ENCODE measurements around the gene NEFH.
A peak's percentile ranks its signal among the peaks of the same experiment; 100 is the strongest.

Gene NEFH

DNA sequence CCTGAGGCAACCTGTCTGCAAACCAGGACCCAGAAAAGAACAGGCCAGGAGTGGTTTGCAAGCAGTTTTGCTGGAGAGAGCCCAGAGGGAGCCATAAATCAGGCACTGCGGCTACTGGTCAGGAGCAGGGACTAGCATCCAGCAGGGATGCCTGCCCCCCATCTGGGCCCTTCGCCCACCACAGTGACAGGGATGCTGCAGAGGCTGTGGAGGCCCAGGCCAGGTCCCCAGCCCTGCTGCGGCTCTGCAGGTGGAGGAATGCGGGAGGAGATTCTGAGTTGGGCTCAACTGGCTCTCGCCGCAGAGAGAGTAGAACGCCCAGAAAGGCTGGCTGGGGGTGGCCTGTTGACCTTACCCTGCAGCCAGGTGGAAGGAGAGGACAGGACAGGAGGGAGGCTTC, 16.4 kb upstream of the NEFH start:
- DNase-seq: peak in 1 of 3 donors; percentile 12

- DNase-seq: no peak
Measured at GRCh38 chr22:29464581-29464980, 15.4 kb upstream of the NEFH start.

DNA sequence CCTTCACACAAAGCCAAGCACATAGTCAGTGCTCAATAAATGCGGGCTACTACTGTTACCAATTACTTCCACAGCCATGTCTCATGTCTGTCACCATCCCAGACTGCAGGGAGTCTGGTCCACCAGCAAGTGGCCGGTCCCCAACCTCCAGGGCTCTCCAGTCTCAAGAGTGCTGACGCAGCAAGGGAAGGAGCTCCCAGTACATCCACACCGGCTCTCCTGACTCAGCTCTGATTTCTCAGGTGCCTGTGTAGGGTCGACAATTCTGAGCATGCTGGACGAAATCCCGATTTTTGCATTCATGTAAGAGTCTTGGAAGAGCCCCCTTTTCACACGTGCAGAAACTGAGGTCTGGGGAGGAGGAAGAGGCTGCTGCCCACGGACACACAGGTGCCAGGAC, 10.3 kb upstream of the NEFH start:
- peak in 1 of 3 donors; percentile 4 for DNase-seq

DNA sequence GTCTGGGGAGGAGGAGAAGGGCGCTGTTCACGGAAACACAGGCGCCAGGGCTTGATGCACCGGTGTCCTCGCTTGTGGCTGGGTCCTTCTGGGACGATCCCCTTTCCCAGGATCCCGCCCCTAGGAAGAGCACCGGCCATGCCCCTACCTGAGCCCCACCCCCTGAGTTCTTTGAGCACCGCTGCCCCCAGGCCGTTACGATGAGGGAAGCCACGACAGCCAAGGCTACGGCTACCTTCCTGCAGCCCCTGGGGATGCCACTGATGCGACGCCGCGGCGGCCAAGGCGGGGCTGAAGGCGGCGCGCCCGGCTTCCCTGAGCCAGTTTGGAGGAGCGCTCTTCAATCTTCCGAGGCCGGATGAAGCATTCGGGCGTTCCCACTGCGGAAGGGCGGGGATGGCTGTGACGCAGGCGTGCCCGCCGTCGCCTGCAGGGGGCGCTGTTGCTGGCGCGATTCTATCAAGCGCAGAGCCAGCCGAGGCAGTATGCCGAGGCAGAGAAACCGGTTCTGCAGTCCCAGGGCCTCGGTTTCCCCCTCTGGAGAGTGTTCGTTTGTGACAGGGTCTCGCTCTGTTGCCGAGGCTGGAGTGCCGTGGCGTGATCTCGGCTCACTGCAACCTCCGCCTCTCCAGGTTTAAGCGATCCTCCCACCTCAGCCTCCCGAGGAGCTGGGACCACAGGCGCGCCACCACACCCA, 9.7 kb upstream of the NEFH start:
- DNase-seq: peak; percentile 75 to 90 (median 78)

DNA sequence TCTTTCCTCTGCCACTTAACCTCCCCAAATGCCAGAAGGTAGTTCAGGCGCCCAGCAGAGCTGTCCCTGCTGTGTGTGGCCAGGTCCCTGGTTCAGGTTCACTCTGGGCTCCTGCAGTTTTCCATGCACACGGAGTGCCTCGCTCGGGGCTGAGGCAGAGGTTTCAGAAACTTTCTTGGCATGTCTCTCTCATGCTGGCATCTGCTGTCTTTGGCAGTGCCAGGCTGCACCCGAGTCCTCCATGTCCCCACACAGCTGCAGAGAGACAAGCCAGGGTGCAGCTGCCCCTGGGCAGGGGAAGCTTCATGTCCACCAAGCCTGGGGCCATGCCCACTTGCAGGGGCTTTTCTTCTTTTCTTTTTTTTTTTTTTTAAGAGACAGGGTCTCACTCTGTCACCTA, 7.0 kb upstream of the NEFH start:
- no peak for DNase-seq

DNA sequence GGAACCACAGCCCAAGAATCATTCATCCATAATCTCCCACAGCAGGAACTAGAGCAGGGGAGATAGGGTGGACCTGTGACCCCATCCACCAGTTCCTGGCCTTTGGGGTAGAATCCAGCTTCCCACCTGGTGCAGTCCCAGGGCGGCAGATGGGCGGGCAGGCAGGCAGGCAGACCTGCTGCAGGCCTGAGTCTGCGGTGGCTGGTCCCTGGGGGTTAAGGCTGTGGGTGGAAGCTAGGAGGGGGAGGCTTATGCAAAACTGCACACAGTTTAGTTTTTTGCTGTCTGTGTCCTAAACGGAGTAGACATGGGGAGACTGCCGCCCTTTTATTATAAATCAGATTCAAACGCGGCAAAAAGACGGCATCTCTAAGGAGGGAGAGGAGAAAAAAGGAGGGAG, 4.5 kb upstream of the NEFH start:
- no peak for DNase-seq

- no peak for DNase-seq
Measured at GRCh38 chr22:29476116-29476515, 3.9 kb upstream of the NEFH start.

DNA sequence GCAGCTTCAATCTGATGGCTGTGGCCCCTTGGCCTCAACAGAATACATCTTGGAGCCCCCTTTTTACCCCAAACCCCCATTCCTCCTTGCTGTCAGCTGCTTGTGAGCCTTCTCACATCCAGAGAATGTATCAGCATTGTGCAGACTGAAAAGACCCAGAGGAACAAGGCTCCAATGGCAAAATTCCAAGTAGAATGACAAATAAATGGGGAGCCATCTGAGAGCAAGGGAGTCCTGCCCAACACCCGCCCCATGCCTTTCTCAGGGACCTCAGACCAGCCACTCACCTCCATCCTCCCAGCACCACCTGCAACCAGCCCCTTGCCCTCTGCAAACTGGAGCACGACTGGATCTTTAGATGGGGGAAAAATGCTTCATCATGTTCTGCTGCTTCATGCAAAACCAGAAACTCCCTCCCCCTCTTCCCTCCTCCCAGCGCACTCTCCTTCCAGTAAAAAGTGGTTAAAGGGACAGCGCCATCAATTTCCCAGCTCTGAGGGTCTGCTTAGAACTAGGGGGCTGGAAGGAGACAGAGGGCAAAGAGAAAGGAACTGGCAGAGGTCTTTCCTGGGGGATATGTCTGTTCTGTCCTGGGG, 2.2 kb upstream of the NEFH start:
- peak in 1 of 3 donors; percentile 26 for DNase-seq

GRCh38 chr22:29478326-29479276, 1.4 kb upstream of the NEFH start:
- DNase-seq: peak; percentile 24 to 69 (median 43)

- DNase-seq: no peak
Measured at GRCh38 chr22:29480262-29480511, 169 bp downstream of the NEFH start.

DNA sequence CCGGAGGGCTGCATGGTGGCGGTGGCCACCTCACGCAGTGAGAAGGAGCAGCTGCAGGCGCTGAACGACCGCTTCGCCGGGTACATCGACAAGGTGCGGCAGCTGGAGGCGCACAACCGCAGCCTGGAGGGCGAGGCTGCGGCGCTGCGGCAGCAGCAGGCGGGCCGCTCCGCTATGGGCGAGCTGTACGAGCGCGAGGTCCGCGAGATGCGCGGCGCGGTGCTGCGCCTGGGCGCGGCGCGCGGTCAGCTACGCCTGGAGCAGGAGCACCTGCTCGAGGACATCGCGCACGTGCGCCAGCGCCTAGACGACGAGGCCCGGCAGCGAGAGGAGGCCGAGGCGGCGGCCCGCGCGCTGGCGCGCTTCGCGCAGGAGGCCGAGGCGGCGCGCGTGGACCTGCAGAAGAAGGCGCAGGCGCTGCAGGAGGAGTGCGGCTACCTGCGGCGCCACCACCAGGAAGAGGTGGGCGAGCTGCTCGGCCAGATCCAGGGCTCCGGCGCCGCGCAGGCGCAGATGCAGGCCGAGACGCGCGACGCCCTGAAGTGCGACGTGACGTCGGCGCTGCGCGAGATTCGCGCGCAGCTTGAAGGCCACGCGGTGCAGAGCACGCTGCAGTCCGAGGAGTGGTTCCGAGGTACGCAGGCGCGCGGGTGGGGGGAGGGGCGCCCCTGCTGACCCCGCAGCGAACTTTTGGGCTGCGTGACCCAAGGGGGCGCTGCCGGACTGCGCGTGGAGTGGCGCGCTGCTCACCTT, 670 bp downstream of the NEFH start:
- DNase-seq: peak; percentile 68 to 82 (median 74)

DNA sequence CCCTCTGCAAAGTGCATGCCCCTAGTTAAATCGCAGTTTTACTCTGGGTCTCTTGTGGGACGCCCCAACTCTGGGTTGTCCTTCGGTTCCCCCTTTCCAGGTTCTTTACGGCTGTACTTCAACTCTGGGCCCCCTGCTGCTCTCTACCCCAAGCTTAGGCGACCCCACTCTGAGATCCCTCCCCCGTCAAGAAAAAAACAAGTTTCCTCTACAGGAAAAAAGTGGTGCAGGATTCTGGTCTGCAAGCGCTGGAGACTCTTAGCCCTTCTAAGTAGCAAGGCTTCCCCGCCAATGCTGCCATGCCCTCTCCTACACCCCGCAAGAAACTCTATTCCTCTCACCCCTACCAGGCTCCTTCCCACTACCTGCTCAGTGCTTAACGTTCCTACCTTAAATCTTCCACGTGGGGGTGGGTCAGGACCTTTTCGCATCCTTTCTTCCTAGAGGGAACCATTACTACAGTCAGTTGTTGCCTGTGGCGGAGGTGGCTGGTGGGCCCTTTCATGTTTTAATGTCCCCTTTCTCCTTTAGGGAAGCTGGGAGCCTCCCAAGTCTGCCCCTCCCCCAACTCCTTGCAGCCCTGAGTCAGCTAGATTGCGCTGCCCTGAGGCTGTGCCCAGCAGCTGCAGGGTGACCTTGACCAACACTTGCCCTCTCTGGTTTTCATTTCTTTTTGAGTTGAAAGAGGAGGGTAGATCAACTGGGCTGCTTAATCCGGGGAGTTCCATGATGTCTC, 1.4 kb downstream of the NEFH start:
- DNase-seq: peak; percentile 35 to 66 (median 46)

DNA sequence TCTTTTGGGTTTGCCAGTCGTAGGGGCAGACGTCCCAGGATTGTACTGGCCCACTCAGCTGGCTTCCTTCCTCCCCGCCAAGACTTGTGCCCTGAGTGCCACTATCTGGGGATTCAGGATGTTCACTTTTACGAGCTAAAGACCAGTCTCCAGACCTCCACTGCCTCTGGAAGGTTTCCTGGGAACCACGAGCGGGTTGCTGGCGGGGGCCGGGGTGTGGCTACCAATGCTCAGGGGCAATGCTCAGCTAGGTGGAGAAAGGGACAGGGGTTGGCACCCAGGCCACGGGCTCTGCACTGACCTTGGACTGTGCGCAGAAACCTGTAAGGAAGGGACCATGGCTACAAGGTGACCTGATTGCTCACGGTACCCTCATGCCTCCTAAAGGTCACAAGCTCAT, 2.2 kb downstream of the NEFH start:
- no peak for DNase-seq

- no peak for DNase-seq
Measured at GRCh38 chr22:29482726-29483125, 2.7 kb downstream of the NEFH start.

DNA sequence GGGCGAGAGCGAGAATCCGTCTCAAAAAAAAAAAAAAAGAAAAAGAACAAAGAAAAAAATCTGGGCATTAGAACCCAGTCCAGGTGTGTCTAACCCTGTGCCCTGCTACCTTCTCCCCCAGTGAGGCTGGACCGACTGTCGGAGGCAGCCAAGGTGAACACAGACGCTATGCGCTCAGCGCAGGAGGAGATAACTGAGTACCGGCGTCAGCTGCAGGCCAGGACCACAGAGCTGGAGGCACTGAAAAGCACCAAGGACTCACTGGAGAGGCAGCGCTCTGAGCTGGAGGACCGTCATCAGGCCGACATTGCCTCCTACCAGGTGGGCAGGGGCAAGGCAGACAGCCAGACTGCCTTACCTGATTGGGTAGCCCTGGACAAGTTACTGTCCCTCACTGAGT, 3.2 kb downstream of the NEFH start:
- no peak for DNase-seq

GRCh38 chr22:29484642-29485041, 4.6 kb downstream of the NEFH start:
- DNase-seq: peak; percentile 52 to 69 (median 54)

DNA sequence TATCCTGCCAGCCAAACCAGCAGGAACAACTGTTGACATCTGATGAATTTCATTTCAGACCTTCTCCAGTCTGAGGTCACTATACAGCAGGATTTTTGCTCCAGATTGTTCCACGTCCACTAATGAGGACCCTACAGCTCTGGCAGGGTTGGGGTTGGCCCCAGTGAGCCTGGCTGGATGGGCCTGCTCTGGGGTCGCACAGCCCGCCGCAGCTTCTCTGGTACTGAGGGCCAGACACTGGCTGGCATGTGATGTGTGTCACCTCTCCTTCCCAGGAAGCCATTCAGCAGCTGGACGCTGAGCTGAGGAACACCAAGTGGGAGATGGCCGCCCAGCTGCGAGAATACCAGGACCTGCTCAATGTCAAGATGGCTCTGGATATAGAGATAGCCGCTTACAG, 5.4 kb downstream of the NEFH start:
- no peak for DNase-seq

DNA sequence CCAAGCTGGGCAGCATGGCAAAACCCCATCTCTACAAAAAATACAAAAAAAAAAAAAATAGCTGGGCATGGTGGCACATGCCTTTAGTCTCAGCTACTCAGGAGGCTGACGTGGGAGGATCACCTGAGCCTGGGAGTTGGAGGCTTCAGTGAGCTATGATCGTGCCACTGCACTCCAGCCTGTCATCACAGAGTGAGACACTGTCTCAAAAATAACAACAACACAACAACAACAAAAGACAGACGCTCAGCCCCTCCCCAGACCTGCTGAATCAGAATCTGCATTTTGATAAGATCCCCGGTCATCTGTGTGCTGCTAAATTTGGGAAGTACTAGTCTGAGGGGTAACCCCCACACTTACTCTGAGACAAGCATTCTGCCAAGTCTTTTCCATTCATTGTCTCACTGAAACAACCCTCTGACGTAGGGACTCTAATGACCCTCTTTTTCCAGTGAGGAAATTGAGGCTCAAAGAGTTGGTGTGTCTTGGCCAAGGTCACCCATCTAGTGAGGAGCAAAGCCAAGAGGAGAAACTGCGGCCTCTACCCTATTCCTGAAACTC, 7.5 kb downstream of the NEFH start:
- peak in 2 of 3 donors; percentile 4 to 21 for DNase-seq

- peak; percentile 79 to 82 (median 80) for DNase-seq
Measured at GRCh38 chr22:29489127-29489780, 9.2 kb downstream of the NEFH start.

DNA sequence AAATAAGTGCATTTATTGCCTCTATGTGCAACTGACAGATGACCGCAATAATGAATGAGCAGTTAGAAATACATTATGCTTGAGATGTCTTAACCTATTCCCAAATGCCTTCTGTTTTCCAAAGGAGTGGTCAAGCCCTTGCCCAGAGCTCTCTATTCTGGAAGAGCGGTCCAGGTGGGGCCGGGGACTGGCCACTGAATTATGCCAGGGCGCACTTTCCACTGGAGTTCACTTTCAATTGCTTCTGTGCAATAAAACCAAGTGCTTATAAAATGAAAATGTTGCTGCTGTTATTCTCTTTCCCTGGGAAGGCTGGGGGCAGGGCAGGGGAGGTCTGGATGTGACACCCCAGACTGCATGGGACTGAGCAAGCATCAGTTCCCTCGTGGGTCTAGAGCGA, 11.0 kb downstream of the NEFH start:
- DNase-seq: no peak

- DNase-seq: no peak
Measured at GRCh38 chr22:29493636-29494035, 13.6 kb downstream of the NEFH start.

DNA sequence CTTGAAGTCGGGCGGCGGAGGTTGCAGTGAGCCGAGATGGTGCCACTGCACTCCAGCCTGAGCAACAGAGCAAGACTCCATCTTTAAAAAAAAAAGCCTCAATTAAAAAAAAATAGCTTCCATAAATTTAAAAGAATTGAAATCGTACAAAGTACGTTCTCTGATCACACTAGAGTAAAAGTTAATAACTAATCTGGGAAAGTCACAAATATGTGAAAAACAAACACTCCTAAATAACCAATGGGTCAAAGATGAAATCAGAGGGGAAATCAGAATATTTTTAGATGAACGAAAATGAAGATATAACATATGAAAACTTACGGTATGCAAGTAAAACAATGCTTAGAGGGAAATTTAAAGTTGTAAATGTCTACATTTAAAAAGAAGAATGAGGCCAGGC, 19.8 kb downstream of the NEFH start:
- no peak for DNase-seq
